Parathyroid adenoma (tissue), 2 donors: ENCODE data around the gene OSBPL8.

Experiments
- H2AFZ ChIP-seq: fragments of 300-600 bp; sonication (generic); one replicate; pipeline ENCODE4 v1.7.0; 2017; ENCODE audit warnings: antibody characterized with exemption, mild to moderate bottlenecking
- H3K27ac ChIP-seq: fragments of 300-600 bp; sonication (generic); one replicate; pipeline ENCODE4 v1.7.0; 2017
- H3K27me3 ChIP-seq: fragments of 300-600 bp; sonication (generic); one replicate; pipeline ENCODE4 v1.7.0; 2017; ENCODE audit warnings: low read length; ENCODE audit not compliant: control insufficient read depth, insufficient read depth
- H3K36me3 ChIP-seq: fragments of 300-600 bp; sonication (generic); one replicate; pipeline ENCODE4 v1.7.0; 2017; ENCODE audit warnings: low read length; ENCODE audit not compliant: control insufficient read depth, insufficient read depth
- H3K4me1 ChIP-seq: fragments of 300-600 bp; sonication (generic); one replicate; pipeline ENCODE4 v1.7.0; 2017; ENCODE audit warnings: control low read depth
- H3K4me2 ChIP-seq: fragments of 300-600 bp; sonication (generic); one replicate; pipeline ENCODE4 v1.7.0; 2017; ENCODE audit warnings: low read length
- H3K4me3 ChIP-seq: fragments of 300-600 bp; sonication (generic); one replicate; pipeline ENCODE4 v1.7.0; 2017; ENCODE audit warnings: low read depth, low read length
- H3K79me2 ChIP-seq: fragments of 300-600 bp; sonication (generic); one replicate; pipeline ENCODE4 v1.7.0; 2017; ENCODE audit warnings: control low read depth
- H3K9ac ChIP-seq: fragments of 300-600 bp; sonication (generic); one replicate; pipeline ENCODE4 v1.7.0; 2017; ENCODE audit warnings: mild to moderate bottlenecking
- H3K9me3 ChIP-seq: fragments of 300-600 bp; sonication (generic); one replicate; pipeline ENCODE4 v1.7.0; 2017; ENCODE audit warnings: low read length; ENCODE audit not compliant: control insufficient read depth
- CTCF ChIP-seq: fragments of 300-600 bp; sonication (generic); IDR thresholded peaks from one replicate; pipeline ENCODE4 v1.7.0; 2017; ENCODE audit warnings: antibody characterized with exemption, mild to moderate bottlenecking
- donor health status: primary hyperparathyroidism.

Gene OSBPL8

GRCh38 chr12:76410371-76410770 lies 149.2 kb downstream of the OSBPL8 start:
- Histone ChIP-seq H3K36me3 (no peaks in the 10 kb centered on the region), H3K79me2 (no peaks in the 10 kb centered on the region), H2AFZ (no peak overlapping the region), H3K4me2 (no peak overlapping the region), H3K4me1 (no peaks in the 10 kb centered on the region), H3K27ac (no peak overlapping the region), H3K9ac (no peak overlapping the region), H3K9me3 (no peaks in the 10 kb centered on the region), H3K27me3 (no peaks in the 10 kb centered on the region), H3K4me3 (no peak overlapping the region)
- TF ChIP-seq CTCF: no peak

DNA sequence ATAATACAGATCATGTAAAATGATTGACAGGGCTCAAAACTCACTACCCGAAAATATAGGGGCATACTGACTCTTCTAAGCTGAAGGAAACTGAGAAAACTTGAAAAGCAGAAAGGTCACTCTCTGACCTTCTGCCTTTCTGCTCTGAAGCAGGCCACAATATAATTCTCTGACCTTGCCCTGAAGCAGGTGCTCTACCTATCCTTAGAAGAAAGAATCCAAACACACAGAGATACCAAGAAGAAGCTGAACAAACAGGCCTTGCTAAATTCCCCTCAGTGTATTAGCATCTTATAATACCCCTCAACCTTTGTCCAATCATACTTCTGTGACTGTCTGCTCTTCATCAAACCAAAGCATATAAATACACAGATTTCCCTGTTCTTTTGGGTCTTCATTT lies 150.5 kb downstream of the OSBPL8 start:
- Histone ChIP-seq H3K27ac (no peak overlapping the region), H2AFZ (no peak overlapping the region), H3K27me3 (no peaks in the 10 kb centered on the region), H3K4me3 (no peak overlapping the region), H3K4me2 (no peak overlapping the region), H3K4me1 (no peaks in the 10 kb centered on the region), H3K36me3 (no peaks in the 10 kb centered on the region), H3K79me2 (no peaks in the 10 kb centered on the region), H3K9me3 (no peaks in the 10 kb centered on the region), H3K9ac (no peak overlapping the region)
- no peak for TF ChIP-seq CTCF

- no peak overlapping the region for H2AFZ ChIP-seq
- no peak for TF ChIP-seq CTCF
Observed at GRCh38 chr12:76407710-76408109, 151.9 kb downstream of the OSBPL8 start.

DNA sequence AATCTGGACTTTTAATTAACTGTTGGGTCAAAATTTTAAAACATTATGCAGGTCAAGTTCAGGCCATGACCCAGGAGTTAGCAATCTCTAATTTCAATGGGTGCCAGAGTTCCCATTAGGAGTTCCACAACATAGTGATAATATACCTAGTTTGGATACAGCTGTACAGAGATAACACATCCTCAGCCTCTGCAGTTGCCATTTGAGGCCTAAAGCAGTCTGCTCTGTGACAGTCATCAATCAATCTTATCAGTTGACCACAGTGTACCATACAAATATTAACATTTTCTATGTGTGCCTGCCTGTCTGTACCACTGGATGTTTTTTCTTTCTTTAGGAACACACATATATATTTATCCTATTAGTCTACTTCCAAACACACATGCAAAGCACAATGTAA lies 157.3 kb downstream of the OSBPL8 start:
- no peaks in the 10 kb centered on the region for H3K79me2 ChIP-seq
- no peak for TF ChIP-seq CTCF
- no peak overlapping the region for H3K9ac ChIP-seq
- H3K27me3 ChIP-seq: no peaks in the 10 kb centered on the region
- no peak overlapping the region for H3K27ac ChIP-seq
- H3K4me2 ChIP-seq: no peak overlapping the region
- no peaks in the 10 kb centered on the region for H3K4me1 ChIP-seq
- no peak overlapping the region for H2AFZ ChIP-seq
- no peaks in the 10 kb centered on the region for H3K9me3 ChIP-seq
- H3K4me3 ChIP-seq: no peak overlapping the region
- no peaks in the 10 kb centered on the region for H3K36me3 ChIP-seq

More at GRCh38 chr12:76407710-76408109, 151.9 kb downstream of the OSBPL8 start:
- no peak overlapping the region for H3K4me3 ChIP-seq
- no peak overlapping the region for H3K27ac ChIP-seq
- no peaks in the 10 kb centered on the region for H3K36me3 ChIP-seq
- no peak overlapping the region for H3K4me2 ChIP-seq
- no peaks in the 10 kb centered on the region for H3K27me3 ChIP-seq
- H3K9ac ChIP-seq: no peak overlapping the region
- H3K79me2 ChIP-seq: no peaks in the 10 kb centered on the region
- H3K4me1 ChIP-seq: no peaks in the 10 kb centered on the region
- no peaks in the 10 kb centered on the region for H3K9me3 ChIP-seq

GRCh38 chr12:76400136-76400535 lies 159.4 kb downstream of the OSBPL8 start:
- Histone ChIP-seq H3K4me2 (no peak overlapping the region), H3K4me3 (no peak overlapping the region), H3K36me3 (no peaks in the 10 kb centered on the region), H3K27me3 (no peaks in the 10 kb centered on the region), H3K4me1 (no peaks in the 10 kb centered on the region), H3K79me2 (no peaks in the 10 kb centered on the region), H3K9ac (no peak overlapping the region), H3K27ac (no peak overlapping the region), H3K9me3 (no peaks in the 10 kb centered on the region), H2AFZ (no peak overlapping the region)
- TF ChIP-seq CTCF: no peak
